ENCODE measurements around the gene DTX3L.
A peak's percentile ranks its signal among the peaks of the same experiment; 100 is the strongest.
"Not testable (repeated sequence)": the region's sequence is repeated elsewhere in the genome, so short reads cannot be mapped to it uniquely, and the experiment has no call there.

Gene DTX3L

DNA sequence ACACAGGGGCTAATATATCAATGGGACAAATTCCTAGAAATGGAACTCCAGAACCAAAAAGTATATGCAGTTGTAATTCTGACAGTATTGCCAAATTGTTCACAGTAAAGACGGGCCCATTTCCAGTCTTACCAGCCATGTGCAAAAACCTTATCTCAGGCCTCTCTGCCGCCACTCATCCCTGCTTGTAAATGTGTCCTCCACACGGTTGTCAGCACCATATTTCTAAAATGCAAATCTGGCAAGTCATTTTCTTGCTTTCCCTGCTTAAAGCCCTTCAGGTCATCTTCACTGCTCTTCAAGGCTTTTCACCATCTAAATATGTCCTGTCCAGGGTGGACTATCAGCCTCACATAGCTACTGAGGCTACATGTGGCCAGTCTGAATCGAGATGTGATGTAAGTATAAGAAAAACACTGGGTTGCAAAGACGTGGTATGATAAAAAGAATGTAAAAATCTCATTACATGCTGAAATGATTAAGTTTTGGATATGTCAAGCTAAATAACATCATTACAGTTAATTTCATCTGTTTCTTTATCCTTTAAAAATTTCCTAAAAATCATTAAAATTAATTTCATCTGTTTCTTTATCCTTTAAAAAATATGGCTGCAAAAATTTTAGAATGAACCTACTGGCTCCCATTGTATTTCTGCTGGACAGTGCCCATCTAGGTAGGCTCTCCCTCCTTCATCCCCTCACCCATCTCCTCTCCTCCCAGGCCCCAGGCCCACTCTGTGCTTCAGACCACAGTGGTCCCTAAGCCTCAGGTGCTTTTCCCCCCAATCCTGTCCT lies 1.0 kb upstream of the DTX3L start:
- DNase-seq = no peak

DNA sequence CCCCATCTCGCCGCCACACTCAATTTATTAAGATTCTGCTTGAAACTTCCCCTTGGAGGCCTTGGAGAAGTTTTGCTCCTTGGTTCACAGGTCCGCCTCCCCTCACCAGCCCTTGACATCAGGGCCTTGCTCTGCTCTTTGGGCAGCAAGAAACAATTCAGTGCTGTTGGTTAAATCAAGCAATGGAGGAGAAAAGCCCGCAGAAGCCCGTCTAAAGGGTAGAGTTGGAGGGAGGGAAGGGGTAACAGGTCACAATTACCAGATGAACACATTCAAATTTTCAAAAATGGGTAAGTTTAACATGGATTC lies 467 bp upstream of the DTX3L start:
- DNase-seq = peak; percentile 54

DNA sequence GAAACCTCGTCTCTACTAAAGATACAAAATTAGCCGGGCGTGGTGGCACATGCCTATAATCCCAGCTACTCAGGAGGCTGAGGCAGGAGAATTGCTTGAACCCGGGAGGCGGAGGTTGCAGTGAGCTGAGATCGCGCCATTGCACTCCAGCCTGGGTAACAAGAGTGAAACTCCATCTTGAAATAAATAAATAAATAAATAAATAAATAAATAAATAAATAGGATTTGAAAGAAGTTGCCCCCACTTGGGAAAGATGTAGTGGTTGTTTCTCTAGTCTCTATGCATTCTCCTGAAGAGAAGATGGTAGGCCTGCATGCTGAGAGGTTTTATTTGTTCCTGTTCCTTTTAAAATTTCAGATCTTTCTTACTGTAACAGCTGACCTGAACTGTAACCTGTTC lies 4.0 kb downstream of the DTX3L start:
- DNase-seq = not testable (repeated sequence)

DNA sequence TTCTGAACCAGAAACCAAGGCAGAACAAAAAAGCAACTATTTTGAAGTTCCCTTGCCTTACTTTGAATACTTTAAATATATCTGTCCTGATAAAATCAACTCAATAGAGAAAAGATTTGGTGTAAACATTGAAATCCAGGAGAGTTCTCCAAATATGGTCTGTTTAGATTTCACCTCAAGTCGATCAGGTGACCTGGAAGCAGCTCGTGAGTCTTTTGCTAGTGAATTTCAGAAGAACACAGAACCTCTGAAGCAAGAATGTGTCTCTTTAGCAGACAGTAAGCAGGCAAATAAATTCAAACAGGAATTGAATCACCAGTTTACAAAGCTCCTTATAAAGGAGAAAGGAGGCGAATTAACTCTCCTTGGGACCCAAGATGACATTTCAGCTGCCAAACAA lies 4.6 kb downstream of the DTX3L start:
- DNase-seq = no peak

DNA sequence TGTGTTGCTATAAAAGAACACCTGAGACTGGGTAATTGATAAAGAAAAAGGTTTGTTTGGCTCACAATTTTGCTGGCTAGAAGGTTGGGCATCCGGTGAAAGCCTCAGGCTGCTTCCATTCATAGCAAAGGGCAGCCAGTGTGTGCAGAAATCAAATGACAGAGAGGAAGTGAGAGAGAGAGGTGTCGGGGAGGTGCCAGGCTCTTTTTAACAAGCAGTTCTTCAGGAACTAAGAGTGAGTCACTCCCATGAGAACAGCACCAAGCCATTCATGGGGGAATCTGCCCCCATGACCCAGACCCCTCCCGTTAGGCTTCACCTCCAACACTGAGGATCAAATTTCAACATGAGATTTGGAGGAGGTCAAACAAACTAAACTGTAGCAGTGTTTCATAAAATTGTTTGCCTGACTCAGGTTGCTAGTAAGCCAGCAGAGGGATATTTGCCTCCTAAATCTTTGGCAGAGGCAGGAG lies 8.8 kb downstream of the DTX3L start:
- DNase-seq = peak; percentile 73

DNA sequence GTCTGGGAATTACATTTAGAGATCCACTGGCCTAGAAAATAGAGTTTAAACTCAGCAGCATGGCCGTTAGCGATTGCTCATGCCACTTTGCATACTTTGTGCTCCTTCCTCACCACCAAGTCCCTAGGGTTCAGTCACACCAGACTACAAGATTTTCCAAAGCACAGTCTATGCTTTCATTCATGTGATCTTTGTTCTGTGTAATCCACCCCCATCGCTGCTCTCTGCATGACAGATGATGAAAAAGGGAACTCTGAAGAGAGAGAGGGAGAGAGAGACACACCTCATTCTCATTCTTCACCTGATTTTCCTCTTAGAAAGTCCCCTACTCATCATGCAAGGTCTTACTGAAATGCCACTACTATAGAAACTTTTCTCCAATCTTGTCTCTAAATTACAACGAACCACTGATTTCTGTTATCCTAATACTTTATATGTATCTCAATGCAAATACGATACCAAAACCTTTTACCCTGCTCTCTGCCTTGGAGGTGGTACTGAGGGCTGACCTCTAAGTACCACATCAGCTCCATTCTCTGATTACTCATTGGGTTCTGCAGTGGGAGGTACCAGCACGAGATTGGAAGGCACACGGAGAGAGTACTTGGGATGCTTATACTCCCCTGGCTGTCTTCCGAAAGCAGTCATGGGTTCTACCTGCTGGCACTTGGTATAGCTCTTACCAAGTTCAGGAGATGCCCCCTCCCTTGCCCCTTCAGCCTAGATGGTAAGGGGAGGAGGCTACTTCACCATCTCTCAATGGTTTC lies 12.2 kb downstream of the DTX3L start:
- peak; percentile 80 for DNase-seq

DNA sequence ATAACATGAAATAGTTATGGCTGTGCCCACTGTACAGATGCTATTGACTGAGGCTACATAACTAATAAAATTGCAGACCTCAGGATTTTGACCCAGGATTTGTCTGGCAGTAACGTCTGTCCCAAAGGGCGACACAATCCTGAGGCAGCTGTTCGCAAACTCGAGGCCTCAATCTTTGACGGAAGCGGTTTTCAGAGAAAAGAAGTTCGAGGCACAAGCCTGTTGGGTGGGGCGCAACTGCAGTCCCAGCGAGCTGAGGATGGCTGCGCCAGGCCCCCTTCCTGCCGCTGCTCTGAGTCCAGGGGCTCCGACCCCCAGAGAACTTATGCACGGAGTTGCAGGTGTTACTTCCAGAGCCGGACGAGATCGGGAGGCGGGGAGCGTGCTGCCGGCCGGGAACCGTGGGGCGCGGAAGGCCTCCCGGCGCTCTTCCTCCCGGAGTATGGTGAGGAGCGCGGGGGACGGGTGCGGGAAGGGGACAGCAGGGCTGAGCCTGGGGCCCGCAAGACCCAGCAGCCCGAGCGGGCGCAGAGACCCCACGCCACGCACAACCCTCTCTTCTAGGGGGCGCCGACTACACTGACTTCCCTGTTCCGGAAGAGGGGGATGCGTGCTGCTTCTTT lies 13.4 kb downstream of the DTX3L start, which contains the start of gene PARP15:
TSS of gene PARP15 (plus strand) at position 242 of the 623 bp plus-strand sequence. CDS start at position 260, 18 bp downstream.
- DNase-seq = peak; percentile 36

DNA sequence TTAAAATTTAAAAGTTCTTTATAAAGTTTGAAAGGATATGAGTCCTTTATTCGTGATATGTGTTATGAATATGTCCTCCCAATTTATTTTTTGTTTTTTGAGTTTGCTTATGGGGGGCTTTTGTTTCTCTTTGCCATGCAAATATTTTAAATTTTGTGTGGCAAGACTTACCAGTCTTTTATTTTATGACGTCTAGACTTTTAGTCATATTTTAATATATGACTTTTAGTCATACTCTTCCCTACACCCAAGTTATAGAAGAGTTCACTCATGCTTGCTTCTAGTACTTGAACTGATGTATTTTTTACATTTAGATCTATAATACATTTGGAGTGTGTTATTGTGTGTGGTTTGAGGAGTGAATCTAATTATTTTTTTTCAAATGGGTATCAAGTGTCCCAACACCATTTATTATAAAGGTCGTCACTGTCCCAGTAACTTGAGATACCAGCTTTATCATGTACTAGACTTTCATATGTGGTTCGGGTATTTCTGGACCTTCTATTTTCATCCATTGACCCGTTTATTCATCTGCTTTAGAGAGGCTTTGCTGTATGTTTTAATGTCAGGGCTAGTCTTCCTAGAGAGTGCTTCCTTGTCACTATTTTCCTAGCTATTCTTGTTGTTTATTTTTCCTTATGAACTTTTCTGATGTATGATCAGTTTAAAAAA lies 14.1 kb downstream of the DTX3L start:
- DNase-seq = peak; percentile 58

DNA sequence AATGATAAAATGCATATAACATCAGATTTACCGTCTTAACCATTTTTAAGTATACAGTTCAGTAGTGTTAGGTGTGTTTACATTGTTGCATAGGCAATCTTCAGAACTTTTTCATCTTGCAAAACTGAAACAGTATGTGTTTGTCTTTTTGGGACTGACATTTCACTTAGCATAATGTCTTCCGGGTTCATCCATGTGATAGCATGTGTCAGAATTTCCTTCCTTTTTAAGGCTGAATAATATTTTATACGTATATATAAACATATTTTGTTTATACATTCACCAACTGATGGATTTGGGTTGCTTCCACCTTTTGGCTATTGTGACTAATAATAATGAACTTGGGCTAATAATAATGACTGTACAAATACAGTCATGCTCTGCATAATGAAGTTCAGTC lies 16.3 kb downstream of the DTX3L start:
- DNase-seq = peak; percentile 23

DNA sequence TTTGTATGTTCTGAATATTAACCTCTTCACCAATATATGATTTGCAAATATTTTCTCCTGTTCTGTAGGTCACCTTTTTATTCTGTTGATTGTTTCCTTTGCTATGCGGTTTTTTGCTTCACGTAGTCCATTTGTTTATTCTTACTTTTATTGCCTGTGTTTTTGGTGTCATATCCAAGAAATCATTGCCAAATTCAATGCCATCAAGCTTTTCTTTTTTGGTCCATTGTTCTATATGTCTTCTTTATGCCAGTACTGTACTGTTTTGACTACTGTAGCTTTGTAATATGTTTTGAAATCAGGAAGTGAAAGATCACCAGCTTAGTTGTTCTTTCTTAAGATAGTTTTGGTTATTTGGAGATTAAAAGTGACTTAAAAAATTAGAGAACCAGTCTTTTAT lies 17.5 kb downstream of the DTX3L start:
- DNase-seq = no peak

DNA sequence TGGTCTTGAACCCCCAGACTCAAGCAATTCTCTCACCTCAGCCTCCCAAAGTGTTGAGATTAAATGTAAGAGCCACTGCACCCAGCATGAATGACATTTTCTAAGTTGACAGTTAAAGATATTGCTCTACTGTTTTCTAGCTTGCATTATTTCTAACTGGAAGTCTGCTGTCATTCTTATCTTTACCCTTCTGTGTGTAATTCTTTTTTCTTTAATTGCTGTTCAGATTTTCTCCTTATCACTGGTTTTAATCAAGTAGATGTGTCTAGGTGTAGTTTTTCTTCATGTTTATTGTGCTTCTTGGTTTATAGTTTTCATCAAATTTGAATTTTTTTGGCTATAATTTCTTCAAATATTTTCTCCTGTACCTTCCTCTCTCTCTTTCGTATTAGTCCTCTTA lies 18.3 kb downstream of the DTX3L start:
- DNase-seq = no peak

DNA sequence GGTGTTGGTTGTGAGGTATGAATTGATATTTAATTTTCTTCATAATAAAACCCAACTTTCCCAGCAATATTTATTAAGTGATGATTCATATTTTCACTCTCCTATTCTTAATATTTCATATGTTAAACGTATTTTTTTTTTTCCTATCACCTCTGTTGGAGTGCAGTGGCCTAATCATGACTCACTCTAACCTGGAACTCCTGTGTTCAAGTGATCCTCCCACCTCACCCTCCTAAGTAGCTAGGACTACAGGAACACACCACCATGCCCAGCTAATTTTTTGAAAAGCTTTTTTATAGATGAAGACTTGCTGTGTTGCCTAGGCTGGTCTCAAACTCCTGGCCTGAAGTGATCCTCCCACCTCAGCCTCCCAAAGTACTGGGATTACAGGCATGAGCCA lies 22.0 kb downstream of the DTX3L start:
- no peak for DNase-seq

DNA sequence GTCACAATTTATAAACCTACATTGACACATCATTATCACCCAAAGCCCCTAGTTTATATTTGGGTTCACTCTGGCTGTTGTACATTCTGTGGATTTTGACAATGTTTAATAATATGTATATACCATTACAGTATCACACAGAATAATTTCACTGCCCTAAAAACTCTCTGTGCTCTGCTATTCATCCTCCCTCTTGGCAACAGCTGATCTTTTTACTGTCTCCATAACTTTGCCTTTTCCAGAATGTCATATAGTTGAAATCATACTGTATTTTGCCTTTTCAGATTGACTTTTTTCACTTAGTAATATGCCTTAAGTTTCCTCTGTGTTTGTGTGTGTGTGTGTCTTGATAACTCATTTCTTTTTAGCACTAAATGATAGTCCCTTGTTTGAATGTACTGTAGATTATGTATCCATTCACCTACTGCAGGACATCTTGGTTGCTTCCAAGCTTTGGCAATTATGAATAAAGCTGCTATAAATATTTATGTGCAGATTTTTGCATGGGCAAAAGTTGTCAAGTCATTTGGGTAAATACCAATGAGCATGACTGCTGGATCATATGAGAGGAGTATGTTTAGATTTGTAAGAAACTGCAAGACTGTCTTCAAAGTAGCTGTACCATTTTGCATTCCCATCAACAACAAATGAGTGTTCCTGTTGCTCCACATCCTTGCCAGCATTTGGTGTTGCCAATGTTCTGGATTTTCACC lies 22.8 kb downstream of the DTX3L start:
- no peak for DNase-seq

DNA sequence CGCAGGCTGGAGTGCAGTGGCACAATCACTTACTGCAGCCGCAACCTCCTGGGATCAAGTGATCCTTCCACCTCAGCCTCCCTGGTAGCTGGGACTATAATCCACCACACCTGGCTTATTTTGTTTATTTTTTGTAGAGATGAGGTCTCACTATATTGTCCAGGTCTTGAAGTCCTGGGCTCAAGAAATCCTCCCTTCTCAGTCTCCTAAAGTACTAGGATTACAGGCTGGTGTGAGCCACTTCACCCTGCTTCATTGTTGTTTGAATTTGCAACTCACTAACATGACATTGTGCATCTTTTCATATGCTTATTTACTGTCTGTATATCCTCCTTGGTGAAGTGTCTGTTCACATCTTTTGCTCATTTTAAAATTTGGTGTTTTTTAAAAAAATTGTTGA lies 23.4 kb downstream of the DTX3L start:
- DNase-seq = no peak

DNA sequence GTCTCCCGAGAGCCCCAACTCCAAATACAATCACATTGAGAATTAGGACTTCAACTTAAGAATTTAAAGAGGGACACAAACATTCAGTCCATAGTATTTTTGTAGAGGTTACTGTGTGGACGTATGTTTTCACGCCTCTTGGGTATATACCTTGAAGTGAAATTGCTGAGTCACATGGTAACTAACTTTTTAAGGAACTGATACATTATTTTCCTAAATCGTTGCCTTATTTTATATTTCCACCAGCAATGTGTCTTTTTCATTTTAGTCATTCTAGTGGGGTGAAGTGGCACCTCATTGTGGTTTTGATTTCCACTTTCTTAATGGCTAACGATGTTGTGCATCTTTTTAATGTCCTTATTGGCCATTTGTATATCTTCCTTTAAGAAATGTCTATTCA lies 25.2 kb downstream of the DTX3L start:
- DNase-seq = peak; percentile 57

DNA sequence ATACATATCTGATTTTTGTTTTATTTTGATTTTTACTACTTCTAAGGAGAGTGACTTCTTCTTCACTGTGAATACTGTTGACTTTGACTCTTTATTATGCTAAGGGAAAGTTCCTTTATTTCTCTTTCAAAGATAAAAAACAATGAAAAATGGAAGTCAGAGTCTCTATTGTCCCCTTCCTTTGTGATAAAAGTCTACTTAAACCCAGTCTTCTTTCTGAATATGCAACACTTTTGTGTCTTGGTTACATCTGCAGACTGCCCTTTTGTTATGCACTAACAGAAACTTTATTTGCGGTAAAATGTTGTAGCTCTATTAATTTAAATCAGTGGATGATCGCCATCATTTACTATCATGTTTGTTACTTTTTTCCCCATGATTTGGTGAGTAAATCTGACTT lies 26.5 kb downstream of the DTX3L start:
- DNase-seq = no peak

DNA sequence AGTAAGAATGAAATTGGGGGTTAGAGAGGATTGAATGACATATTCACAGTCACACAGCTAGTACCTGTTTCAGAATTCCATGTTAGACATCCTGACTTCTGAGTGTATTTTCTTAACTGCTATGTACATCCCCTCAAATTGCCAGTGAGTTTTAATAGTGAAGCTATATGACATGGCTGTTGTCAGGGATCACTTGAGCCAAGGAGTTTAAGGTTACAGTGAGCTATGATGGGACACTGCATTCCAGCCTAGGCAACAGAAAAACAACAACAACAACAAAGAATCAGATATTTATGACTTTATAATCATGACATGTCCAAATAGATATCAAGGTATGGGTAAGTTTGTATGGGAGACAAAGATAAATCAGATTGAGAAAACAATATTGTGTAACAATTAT lies 29.9 kb downstream of the DTX3L start:
- DNase-seq = no peak

DNA sequence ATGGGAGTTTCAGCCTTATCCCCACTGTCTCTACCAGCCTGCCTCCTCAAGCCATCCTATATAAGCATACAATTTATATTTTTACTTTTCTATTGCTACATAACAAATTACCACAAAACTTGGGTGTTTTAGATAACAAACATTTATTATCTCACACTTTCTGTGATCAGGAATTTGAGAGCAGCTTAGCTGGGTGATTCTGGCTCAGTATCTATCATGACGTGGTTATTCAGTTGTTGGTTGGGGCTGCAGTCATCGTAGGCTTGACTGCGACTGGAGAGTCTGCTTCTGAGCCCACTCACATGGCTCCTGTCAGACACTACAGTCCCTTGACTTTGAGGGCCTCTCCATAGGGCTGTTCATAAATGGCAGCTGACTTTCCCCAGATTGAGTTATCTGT lies 34.0 kb downstream of the DTX3L start:
- no peak for DNase-seq

DNA sequence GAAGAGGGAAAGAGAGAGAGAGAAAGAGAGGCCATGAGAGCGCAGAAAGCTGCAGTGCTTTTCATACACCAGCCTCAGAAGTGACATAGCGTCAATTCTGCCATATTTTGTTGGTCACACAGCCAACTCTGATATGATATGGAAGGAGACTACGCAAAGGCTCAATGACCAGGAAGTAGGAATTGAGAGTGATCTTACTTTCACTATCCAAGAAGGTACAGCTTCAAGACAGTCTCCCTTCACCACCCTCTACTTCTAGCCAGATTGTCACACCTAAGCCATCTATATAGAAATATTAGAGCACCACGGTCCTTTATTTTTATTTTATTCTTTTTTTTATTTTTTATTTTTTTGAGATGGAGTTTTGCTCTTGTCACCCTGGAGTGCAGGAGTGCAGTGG lies 34.4 kb downstream of the DTX3L start:
- DNase-seq = no peak

DNA sequence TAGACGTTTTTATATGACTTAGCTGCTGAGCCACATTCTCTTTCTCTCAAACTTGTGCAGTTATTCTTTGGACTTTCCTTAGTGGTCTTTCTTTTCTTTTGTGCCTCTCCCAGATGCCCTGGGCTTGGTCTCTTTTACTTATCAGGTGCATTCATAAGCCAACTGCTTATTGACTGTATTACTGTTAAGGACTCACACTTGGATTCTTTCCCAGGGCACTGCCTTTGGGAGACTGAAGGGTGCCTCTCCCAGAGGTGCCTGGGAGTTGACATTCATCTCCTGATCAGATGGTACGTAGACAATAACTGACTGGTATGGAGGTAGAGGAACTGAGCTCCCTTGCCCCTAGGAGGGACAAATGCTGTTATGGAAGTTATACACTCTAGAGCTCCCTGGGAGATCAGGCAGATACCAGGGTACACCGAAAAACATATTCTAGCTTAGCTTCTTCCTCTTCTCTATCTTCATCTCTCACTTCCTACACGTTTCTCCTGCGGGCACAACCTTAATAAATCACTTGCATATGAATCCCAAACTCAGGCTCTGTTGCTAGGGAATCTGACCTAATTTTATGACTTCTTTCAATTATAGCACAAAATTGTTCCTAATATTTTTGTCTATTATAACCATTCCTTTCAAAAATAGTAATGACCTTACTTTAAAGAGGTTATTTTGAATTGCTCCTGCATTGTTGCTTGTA lies 38.0 kb downstream of the DTX3L start:
- DNase-seq = no peak

DNA sequence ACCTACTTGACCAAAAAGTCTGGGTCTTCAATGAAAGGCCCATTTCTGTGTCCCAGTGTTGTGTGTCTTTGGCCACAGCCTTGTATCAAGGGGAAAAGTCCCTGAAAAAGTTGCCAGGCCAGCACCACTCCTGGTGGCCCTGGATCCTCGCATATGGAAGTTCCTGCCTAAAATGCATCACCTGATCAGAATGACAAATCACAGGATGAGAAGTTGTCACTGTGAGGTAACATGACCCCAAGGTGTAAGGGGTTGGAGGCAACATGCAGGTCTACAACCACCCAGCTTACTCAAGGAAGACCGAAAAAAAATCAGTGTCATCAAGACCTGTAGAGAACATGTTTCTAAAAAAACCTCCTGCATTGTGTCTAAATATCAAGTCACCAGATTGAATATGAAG lies 38.9 kb downstream of the DTX3L start:
- no peak for DNase-seq

DNA sequence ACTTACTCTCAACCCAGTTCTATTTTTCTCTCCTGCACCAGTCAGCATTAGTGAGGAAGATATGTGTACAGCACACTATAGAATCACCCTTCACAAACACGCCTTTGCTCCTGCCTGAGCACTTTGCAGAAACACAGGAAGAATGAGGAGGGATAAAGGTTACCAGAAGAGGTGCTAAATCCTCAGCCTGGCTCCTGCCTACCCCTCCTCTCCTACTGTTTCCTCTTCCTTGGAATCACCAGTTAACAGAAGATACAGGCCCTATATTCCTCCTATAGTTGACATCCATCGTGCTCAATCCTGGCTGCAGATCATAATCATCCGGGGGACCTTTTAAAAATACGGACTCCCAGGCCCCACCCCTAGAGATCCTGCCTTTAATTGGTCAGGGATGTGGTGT lies 42.2 kb downstream of the DTX3L start:
- no peak for DNase-seq
